SIG-M5 treated with dmso at 0.1 percent for 504 hours (cell line): ENCODE data around the gene ZSCAN31.
A peak's percentile ranks its signal among the peaks of the same experiment; 100 is the strongest.

ENCODE experiments used
- DNase-seq: peaks from one replicate; lab custom pipeline; 2025; ENCODE audit not compliant: unreplicated experiment; lab: John Stamatoyannopoulos, UW

Gene ZSCAN31

GRCh38 chr6:28353981-28354676 is 18.2 kb upstream of the ZSCAN31 start:
- no peak for DNase-seq

GRCh38 chr6:28353356-28353755 is 17.4 kb upstream of the ZSCAN31 start:
- DNase-seq: no peak

- DNase-seq: no peak
These were observed 15.6 kb upstream of the ZSCAN31 start for GRCh38 chr6:28351493-28351925.

- DNase-seq: no peak
These were observed 15.1 kb upstream of the ZSCAN31 start for GRCh38 chr6:28351087-28351486.

GRCh38 chr6:28349892-28350737 is 14.2 kb upstream of the ZSCAN31 start, which contains the start of gene ZKSCAN3:
Gene ZKSCAN3, plus strand, starts transcription at chr6:28349947. Its CDS starts 9,640 bp downstream, at chr6:28359587.
- peak; percentile 78 for DNase-seq

GRCh38 chr6:28349344-28349891 is 13.5 kb upstream of the ZSCAN31 start:
- no peak for DNase-seq

GRCh38 chr6:28347119-28347518 is 11.2 kb upstream of the ZSCAN31 start:
- DNase-seq: no peak

- no peak for DNase-seq
These were observed 9.3 kb upstream of the ZSCAN31 start for GRCh38 chr6:28345201-28345600.

- no peak for DNase-seq
These were observed 8.1 kb upstream of the ZSCAN31 start for GRCh38 chr6:28343898-28344677.

- no peak for DNase-seq
These were observed 4.6 kb upstream of the ZSCAN31 start for GRCh38 chr6:28340310-28341095.

GRCh38 chr6:28337121-28337520 is 1.2 kb upstream of the ZSCAN31 start:
- DNase-seq: peak; percentile 15

- peak; percentile 64 for DNase-seq
These were observed 554 bp upstream of the ZSCAN31 start for GRCh38 chr6:28336284-28337120.

- DNase-seq: no peak
These were observed 846 bp downstream of the ZSCAN31 start for GRCh38 chr6:28335040-28335563.

- DNase-seq: no peak
These were observed 1.5 kb downstream of the ZSCAN31 start for GRCh38 chr6:28334286-28335039.

GRCh38 chr6:28333599-28334018 is 2.3 kb downstream of the ZSCAN31 start:
- DNase-seq: no peak

GRCh38 chr6:28333047-28333446 is 2.9 kb downstream of the ZSCAN31 start:
- no peak for DNase-seq

GRCh38 chr6:28330041-28330440 is 5.9 kb downstream of the ZSCAN31 start:
- no peak for DNase-seq

- DNase-seq: no peak
These were observed 9.5 kb downstream of the ZSCAN31 start for GRCh38 chr6:28326371-28326948.
